ENCODE results near the gene ZNF483. TPM values are rescaled to one million over a fixed set of nuclear protein-coding genes. Genes with fewer than 3 reads are reported as not detected.
"Not testable (repeated sequence)": the region's sequence is repeated elsewhere in the genome, so short reads cannot be mapped to it uniquely, and the experiment has no call there.

Gene ZNF483
- polyA plus RNA-seq, 3 donors = 1.9 to 6.4 (median 3.5) TPM

- no peak for DNase-seq
Observed at GRCh38 chr9:111604054-111604615, 79.2 kb downstream of the ZNF483 start.

DNA sequence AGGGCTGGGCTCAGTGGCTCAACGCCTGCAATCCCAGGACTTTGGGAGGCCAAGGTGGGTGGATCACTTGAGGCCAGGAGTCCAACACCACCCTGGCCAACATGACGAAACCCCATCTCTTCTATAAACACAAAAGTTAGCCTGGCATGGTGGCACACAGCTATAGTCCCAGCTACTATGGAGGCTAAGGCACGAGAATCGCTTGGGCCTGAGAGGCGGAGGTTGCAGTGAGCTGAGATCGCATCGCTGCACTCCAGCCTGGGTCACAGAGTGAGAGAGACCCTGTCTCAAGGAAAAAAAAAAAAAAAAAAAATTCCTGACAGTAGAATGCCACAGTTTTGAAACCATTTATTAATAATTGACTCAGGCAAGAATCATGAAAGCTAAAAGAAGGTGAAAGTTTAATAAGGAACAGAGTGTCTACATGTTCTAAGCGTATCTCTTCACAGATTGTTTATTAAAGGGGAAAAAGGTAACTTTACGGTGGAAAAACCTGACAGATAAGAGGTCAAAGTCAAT lies 80.1 kb downstream of the ZNF483 start:
- no peak for DNase-seq

DNA sequence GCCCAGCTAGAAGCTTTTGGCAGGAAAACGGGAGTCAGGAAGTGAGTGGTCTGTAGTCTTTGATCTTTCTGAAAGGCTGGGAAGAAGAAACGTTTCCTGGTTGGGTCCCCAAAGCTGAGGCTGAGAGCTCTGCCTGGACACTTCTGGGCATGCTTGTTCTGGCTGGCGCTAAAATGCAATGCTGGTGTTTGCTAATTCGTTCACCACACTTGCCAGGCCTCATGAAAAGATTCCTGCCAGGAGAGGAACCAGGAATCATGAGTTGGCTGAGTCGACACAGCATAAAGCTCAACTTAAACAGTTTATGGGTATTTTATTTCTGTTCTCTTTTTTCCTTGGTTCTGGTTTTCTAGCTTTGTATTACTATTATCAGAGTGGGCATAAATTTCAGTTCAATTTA lies 85.2 kb downstream of the ZNF483 start:
- DNase-seq = no peak

- peak; percentile 71 for DNase-seq
Observed at GRCh38 chr9:111610845-111611244, 85.9 kb downstream of the ZNF483 start.

DNA sequence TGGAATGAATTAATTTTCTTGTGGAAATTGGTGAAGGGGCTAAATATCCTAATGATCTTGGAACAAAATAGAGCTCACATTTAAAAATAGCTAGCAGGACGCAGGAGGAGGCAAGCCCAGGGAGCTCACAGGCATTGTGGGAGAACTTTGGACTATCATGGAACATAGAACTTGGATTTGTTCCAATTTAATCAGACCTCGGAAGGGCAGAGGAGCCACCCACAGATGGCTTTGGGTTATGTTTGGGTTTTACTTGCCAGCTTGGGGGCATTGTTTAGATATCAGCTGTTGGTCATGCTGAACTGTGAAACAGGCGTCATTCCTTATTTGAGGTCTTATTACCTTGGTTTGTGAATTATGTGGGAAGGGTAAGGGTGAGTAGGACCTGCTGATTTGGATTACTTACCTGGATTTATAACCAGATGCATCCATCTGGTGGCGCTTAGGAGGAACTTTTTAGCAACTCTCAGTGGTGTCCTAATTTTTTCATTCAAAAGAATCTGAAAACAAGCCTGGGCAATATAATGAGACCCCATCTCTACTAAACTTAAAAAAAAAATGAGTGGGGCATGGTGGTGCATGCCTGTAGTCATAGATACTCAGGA lies 88.6 kb downstream of the ZNF483 start:
- DNase-seq = no peak

- no peak for DNase-seq
Observed at GRCh38 chr9:111615928-111616327, 90.9 kb downstream of the ZNF483 start.

DNA sequence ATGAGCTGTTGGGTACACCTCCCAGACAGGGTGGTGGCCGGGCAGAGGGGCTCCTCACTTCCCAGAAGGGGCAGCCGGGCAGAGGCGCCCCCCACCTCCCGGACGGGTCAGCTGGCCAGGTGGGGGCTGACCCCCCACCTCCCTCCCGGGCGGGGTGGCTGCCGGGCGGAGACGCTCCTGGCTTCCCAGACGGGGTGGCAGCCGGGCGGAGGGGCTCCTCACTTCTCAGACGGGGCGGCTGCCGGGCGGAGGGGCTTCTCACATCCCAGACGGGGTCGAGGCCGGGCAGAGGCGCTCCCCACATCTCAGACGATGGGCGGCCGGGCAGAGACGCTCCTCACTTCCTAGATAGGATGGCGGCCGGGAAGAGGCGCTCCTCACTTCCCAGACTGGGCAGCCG lies 92.4 kb downstream of the ZNF483 start:
- not testable (repeated sequence) for DNase-seq

DNA sequence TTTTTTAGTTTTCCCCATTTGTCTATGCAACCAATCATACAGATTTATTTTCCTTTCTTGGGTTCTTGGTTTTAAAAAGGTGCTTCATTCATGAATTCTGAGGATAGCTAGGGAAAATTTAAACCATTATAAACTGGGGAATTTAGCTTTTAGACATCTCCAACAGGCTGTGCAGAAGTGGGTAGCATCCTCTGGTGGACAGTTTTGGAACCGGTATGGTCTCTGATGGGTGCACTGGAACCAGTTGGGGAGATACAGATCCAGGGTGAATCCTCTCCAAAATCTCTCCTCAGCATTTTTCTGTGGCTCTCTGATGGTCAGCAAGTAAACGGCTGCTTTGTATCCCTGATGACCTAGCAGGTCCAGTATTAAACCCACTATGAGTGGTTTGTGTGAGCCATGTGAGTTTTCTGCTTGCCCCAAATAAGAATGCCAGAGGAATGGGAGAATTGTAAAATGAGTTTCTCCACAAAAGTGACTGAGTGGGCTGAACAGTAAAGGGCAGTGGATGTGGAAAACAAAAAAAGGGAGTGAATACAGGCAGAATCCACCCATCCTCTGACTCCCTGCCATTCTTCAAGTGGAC lies 97.0 kb downstream of the ZNF483 start:
- no peak for DNase-seq

GRCh38 chr9:111622626-111623025 lies 97.6 kb downstream of the ZNF483 start:
- no peak for DNase-seq

Other genes starting within 250 kb of the ZNF483 start
- gene OR2K2, start 195.0 kb upstream of the ZNF483 start, polyA plus RNA-seq (ENCODE audit: insufficient read length in 3 of 3) = not detected
- 10 to 100 TPM; 74.0 to 89.7 (median 77.7) TPM for gene ECPAS, start 40.8 kb upstream of the ZNF483 start, polyA plus RNA-seq (ENCODE audit: insufficient read length in 3 of 3)
- 100 to 1,000 TPM; 146 to 291 (median 273) TPM for gene PTGR1, start 74.5 kb downstream of the ZNF483 start, polyA plus RNA-seq (ENCODE audit: insufficient read length in 3 of 3)
- 10 to 100 TPM; 13.3 to 15.2 (median 14.0) TPM for gene DNAJC25, start 106.2 kb downstream of the ZNF483 start, polyA plus RNA-seq (ENCODE audit: insufficient read length in 3 of 3)
- gene GNG10, start 136.4 kb downstream of the ZNF483 start, polyA plus RNA-seq (ENCODE audit: insufficient read length in 3 of 3) = 10 to 100 TPM; 46.9 to 50.4 (median 48.9) TPM